ENCODE measurements around the gene NUP62. TPM values are rescaled to one million over a fixed set of nuclear protein-coding genes. Genes with fewer than 3 reads are reported as not detected.
A peak's percentile ranks its signal among the peaks of the same experiment; 100 is the strongest.

NUP62 gene
- total RNA-seq, 1 donor from 2014 or later = 36.5 TPM

GRCh38 chr19:49860336-49861102 is 68.8 kb downstream of the NUP62 start:
- DNase-seq (no peak), ATAC-seq (no peak)
- no peak for TF ChIP-seq CTCF (IDR thresholded peaks at IDR 0.05)
- Histone ChIP-seq H3K4me3 (no peak overlapping the region), H3K9me3 (no peaks in the 10 kb centered on the region), H3K27ac (peak overlapping the region; percentile 11), H3K27me3 (ENCODE audit: low read depth) (no peaks in the 10 kb centered on the region), H3K36me3 (peaks cover 85% of the 10 kb centered on the region), H3K4me1 (peaks cover 9% of the 10 kb centered on the region)
- intact Hi-C loops (cut with DNase I) = no loop called here

- DNase-seq (no peak), ATAC-seq (no peak)
- intact Hi-C loops (cut with DNase I) = no loop called here
- Histone ChIP-seq H3K36me3 (peaks cover 89% of the 10 kb centered on the region), H3K4me1 (peaks cover 2% of the 10 kb centered on the region), H3K4me3 (no peak overlapping the region), H3K27me3 (ENCODE audit: low read depth) (no peaks in the 10 kb centered on the region), H3K27ac (no peak overlapping the region), H3K9me3 (no peaks in the 10 kb centered on the region)
- no peak for TF ChIP-seq CTCF (IDR thresholded peaks at IDR 0.05)
Measured at GRCh38 chr19:49859682-49860335, 69.5 kb downstream of the NUP62 start.

GRCh38 chr19:49858088-49858985 is 71.0 kb downstream of the NUP62 start:
- no peak for ATAC-seq
- H3K27ac ChIP-seq = no peak overlapping the region
- H3K27me3 ChIP-seq (ENCODE audit: low read depth) = no peaks in the 10 kb centered on the region
- intact Hi-C loops (cut with DNase I) = no loop called here
- H3K9me3 ChIP-seq = no peaks in the 10 kb centered on the region
- no peak overlapping the region for H3K4me3 ChIP-seq
- peaks cover 81% of the 10 kb centered on the region for H3K36me3 ChIP-seq
- H3K4me1 ChIP-seq = peaks cover 7% of the 10 kb centered on the region
- no peak for DNase-seq
- no peak for TF ChIP-seq CTCF (IDR thresholded peaks at IDR 0.05)

- DNase-seq (no peak), ATAC-seq (no peak)
- Histone ChIP-seq H3K27ac (no peak overlapping the region), H3K36me3 (peaks cover 75% of the 10 kb centered on the region), H3K27me3 (ENCODE audit: low read depth) (no peaks in the 10 kb centered on the region), H3K9me3 (no peaks in the 10 kb centered on the region), H3K4me1 (peaks cover 13% of the 10 kb centered on the region), H3K4me3 (no peak overlapping the region)
- no peak for TF ChIP-seq CTCF (IDR thresholded peaks at IDR 0.05)
- intact Hi-C loops (cut with DNase I) = no loop called here
Measured at GRCh38 chr19:49857838-49858087, 71.5 kb downstream of the NUP62 start.

GRCh38 chr19:49857061-49857837 is 72.1 kb downstream of the NUP62 start:
- DNase-seq = no peak
- no peak overlapping the region for H3K4me3 ChIP-seq
- intact Hi-C loops (cut with DNase I) = no loop called here
- H3K36me3 ChIP-seq = peaks cover 73% of the 10 kb centered on the region
- no peak for TF ChIP-seq CTCF (IDR thresholded peaks at IDR 0.05)
- no peaks in the 10 kb centered on the region for H3K9me3 ChIP-seq
- ATAC-seq = no peak
- H3K27me3 ChIP-seq (ENCODE audit: low read depth) = no peaks in the 10 kb centered on the region
- H3K4me1 ChIP-seq = peaks cover 18% of the 10 kb centered on the region
- H3K27ac ChIP-seq = no peak overlapping the region

Data from lower lobe of right lung (tissue), 2 donors.